Measurements from ENCODE around the gene BPI.
"Not testable (repeated sequence)": the region's sequence is repeated elsewhere in the genome, so short reads cannot be mapped to it uniquely, and the experiment has no call there.

BPI gene

DNA sequence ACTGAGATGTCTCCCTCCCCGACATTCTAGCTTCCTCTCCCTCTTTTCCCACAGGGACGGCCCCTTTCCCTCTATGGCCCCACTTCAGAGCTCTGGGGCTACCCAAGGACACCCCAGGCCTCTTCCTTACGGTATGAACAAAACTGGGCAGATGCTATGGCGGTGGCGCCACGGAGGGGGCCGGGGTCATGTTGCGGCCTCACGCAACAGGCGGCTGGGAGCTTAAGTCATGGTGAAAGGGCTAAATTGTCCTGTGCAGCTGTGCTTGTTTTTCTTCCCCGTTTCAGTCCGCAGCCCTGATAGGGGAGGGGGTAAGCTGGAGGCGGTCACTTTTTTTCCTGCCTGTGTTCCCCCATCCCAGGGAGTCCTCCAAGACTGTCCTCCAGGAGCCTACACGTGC lies 25.8 kb upstream of the BPI start:
- no peak for DNase-seq (ENCODE audit: low read depth)

DNA sequence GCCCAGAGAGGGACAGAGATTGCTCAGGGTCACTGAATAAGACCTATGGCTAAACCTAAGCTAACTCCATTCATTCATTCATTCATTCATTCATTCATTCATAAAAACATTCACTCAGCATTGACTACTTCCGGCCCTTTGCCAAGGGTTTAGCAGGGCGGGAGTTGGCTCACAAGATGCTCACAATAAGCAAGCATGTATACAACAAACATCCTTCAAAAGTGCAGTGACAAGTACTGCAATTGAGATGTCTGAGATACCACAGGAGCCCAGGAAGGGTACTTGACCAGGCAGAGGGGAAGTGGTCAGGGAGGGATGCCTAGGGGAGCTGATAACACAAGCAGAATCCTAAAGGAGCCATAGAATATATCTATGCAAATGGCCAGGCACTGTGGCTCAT lies 25.2 kb upstream of the BPI start:
- DNase-seq (ENCODE audit: low read depth): no peak

DNA sequence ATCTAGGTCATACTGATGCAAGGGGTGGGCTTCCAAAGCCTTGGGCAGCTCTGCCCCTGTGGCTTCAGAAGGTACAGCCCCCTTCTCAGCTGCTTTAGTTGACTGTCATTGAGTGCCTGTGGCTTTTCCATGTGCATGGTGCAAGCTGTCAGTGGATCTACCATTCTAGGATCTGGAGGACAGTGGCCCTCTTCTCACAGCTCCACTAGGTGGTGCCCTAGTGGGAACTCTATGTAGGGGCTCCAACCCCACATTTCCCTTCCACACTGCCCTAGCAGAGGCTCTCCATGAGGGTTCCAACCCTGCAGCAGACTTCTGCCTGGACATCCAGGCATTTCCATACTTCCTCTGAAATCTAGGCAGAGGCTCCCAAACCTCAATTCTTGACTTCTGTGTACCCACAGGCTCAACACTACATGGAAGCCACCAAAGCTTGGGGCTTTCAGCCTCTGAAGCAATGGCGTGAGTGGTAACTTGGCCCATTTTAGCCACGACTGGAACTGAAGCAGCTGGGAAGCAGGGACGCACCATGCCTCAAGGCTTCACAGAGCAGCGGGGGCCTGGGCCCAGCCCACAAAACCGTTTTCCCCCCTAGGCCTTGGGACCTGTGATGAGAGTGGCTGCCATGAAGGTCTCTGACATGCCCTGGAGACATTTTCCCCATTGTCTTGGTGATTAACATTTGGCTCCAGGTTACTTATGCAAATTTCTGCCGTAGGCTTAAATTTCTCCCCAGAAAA lies 22.6 kb upstream of the BPI start:
- DNase-seq (ENCODE audit: low read depth): not testable (repeated sequence)

DNA sequence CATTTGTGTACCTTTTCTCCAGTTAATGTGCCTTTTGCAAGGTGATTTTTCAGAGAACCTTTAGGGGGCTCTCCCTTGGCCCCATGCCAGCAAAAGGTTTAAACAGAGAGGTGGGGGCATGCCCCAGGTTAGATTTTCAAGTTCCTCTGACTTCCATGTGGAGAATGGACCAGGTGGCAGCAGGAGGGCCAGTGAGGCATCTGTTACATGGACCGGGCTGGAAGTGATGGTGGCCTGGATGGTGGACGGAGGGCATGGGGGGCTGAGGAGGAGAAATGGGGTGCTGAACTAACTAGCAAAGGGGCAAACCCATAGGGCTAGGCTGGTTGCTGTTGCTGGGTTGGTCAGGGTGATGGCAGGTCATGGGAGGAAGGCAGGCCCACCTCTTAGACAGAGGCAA lies 20.7 kb upstream of the BPI start:
- DNase-seq (ENCODE audit: low read depth): no peak

DNA sequence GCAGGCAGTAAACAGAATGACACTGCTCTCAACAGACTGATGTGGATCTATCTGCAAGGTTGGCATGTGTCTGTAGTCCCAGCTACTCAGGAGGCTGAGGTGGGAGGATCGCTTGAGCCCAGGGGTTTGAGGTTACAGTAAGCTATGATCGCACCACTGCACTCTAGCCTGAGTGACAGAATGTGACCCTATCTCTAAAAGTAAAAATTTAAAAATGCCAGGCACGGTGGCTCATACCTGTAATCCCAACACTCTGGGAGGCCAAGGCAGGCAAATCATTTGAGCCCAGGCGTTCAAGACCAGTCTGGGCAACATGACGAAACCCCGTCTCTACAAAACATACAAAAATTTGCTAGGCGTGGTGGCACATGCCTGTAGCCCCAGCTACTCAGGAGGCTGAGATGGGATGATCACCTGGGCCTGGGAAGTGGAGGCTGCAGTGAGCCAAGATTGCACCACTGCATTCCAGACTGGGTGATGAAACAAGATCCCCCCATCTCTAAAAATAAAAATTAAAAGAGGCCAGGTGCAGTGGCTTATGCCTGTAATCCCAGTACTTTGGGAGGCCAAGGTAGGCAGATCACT lies 19.8 kb upstream of the BPI start:
- DNase-seq (ENCODE audit: low read depth): not testable (repeated sequence)

DNA sequence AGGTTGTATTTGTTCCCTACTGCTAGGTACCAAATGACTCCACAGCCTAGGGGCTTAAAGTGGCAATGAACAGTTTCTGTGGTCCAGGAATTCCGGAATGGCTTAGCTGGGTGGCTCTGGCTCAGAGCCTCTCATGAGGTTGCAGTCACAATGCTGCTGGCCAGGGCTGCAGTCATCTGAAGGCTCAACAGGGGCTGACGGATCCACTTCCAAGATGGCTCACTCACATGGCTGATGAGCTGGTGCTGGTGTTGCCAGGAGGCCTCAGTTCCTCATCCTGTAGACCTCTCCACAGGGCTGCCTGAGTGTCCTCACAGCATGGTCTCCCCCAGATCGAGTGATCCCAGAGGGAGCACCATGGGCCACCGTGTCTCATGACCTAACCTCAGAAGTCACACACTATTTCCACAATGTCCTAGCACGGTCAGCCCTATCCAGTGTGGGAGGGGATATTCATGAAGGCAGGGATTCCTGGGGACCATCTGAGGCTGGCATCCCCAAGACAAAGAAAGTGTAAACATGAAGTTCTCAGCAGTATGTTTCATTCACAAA lies 19.0 kb upstream of the BPI start:
- no peak for DNase-seq (ENCODE audit: low read depth)

DNA sequence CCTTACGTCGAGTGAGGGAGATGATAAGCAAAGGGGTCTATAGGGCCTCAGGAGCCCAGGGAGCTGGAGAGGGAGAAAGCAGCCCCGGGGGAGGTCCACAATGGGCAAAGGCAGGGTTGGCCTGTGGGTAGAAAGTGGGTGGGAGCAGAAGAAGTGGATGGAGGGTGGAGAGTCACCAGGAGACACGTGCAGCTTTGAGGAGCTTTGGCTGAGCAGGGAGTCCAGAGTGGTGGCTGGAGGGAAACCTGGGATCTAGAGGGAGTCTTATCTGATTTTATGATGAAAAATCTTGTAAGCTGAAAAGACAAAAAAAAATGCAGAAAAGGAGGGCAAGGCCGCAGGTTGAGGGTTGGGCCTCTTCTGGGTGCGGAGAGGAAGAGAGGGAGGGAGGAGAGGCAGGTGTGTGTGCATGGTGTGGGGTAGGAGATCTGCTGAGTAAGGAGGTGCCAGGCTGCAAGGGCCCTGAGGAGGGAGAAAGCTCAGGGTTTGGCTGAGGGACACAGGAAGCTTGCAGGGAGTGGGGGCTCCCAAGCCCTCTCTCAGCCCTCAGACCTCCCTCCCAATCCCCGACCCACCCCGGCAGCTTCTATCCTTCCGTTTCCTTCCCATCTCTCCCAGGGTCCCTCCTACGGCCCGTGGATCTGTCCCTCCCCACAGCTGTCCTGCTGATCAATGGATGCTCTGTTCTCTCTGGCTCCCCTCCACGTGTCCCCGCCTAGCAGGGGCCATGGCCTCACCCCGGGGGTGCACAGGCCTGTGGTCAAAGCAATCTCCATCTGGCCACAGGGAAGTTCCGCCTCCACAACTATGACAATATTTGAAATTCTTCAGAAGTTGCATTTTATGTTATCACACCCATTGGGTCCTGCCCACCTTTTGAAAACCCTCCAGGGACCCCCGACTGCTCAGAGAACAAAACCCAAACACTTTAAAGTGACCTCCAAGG lies 17.1 kb upstream of the BPI start:
- no peak for DNase-seq (ENCODE audit: low read depth)

DNA sequence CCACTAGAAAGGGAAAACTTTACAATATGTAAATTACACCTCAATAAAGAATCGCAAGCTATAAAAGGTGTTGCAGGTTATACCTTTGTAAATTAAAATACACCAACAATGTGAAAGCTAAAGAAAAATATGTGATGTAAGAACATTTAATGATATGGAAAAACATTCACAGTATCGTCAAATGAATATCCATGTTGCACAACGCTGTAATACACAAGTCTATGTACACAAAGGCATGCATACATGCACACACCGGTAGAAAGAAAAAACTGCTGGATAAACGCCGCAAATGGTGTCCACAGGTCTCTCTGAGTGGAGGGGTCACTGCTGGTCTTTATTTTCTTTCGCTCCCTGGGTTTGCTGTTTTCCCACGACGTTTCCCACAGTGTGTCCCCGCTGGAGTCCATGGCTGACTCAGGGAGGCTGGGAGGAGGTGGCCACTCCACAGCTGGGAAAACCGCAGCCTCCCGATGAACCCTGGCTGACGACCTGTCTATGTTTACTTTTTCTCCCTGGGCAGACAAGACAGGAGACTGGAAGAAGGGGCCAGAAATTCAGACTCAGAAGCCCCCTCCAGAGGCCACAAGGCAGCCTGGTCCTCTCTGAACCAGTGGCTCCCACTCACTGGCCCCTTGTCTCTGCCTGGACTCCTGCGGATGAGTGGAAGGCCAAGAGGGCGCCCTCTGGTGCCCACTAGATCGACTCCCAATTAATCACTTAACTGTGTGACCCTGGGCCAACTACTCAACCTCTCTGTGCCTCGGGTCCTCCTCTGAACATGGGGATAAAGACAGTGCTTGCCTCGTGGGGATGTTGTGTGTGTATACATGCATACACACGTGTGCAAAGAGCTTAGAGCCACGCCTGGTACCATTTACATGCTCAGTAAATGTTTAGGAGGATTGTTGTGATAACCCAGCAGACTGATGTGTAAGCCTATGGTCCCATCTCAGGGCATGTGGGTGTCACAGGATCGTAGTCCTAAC lies 12.8 kb upstream of the BPI start:
- DNase-seq (ENCODE audit: low read depth): peak; percentile 72

DNA sequence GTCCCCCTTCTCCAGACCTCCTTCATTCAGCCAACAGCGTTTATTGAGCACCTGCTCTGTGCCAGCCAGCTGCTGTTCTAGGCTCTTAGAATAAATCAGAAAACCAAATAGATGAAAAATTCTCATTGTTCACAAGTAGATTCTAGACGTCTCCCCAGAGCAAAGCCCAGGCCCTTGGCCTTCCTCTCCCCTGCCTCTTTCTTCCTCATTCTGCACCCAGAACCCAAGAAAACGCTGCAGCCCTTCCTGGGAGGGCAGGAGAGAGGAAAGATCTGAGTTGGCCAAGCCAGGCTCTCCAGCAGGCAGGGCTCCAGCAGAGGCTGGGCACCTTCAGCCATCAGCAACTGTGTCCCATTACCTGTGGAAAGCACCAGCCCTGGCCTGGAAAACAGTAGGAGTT lies 12.0 kb upstream of the BPI start:
- no peak for DNase-seq (ENCODE audit: low read depth)

DNA sequence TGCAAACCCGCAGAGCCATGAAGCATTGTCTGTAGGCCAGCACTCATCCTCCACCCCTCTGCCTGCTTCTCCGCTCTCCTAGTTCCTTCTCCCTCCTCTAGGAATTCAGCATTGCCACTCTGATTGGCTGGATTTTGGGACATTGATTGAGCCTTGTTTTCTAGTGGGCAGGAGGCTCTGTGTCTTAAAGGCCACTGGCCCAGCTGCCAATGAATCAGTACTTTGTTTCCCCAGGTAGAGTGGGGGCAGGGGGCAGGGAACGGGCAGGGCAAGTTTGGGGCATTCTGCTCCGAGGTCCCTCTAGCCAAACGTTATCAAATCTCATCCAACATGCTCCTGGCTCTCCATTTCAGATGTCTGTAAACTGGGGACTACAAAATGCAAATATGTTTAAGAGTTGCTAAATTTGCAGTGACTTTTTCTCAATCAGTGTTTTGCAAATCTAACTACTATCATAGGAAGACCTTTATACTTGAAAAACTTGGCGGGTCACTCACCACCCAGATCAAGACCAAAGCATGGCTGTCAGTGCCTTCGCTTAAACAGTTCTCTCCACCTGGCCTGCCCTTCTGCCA lies 10.4 kb upstream of the BPI start:
- DNase-seq (ENCODE audit: low read depth): no peak

DNA sequence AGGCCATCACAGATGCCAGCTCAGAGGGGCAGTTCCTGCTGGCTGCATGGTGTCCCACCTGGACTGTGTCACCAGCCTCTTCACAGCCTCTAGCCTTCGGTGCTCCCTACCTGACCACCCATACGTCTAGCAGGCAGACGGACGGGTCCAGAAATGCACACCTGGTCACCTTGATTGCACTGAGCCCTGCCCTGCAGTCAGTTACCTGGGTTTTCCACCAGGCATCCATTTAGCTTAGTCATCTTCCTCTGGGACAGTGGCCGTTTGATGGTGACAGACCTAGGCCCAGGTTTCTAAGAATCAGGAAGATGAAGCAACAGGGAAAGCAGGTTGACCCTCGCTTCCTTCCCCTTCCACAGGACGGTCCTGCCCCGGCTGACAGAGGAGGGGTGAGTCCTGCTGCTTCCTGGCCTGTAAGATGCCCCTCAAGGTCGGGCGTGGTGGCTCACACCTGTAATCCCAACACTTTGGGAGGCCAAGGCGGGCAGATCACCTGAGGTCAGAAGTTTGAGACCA lies 9.8 kb upstream of the BPI start:
- no peak for DNase-seq (ENCODE audit: low read depth)

DNA sequence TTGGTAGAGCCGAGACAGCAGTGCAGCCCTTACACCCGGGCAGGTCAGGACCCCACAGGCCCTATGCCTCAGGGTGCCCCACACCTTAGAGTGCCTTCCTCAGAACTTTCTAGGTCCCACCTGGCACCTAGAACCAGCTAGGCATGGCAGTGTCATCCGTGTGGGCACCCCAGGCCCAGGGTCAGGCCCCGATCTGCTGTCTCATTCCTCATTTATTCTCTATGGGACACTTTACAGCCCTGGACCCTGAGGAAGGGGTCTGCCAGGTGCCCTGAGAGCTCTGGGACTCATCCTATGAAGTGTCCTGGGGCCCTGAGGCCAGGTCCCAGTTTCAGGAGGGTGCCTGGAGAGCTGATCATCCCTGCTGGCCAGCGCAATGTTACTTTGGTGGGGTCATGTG lies 8.1 kb upstream of the BPI start:
- DNase-seq (ENCODE audit: low read depth): no peak

DNA sequence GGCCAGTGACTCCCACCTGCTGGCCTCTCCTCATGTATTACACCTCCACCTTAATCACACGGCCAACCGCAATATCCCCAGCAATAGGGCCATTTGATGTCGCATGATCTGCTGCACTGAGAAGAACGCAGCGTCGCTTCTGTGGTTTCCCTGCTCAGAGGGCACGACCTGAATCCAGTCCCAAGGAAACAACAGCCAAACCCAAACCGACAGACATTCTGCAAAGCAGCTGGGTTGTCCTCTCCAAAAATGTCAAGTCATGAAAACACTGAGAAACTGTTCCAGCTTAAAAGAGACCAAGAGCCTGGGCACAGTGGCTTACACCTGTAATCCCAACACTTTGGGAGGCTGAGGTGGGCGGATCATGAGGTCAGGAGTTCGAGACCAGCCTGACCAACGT lies 7.5 kb upstream of the BPI start:
- DNase-seq (ENCODE audit: low read depth): no peak

DNA sequence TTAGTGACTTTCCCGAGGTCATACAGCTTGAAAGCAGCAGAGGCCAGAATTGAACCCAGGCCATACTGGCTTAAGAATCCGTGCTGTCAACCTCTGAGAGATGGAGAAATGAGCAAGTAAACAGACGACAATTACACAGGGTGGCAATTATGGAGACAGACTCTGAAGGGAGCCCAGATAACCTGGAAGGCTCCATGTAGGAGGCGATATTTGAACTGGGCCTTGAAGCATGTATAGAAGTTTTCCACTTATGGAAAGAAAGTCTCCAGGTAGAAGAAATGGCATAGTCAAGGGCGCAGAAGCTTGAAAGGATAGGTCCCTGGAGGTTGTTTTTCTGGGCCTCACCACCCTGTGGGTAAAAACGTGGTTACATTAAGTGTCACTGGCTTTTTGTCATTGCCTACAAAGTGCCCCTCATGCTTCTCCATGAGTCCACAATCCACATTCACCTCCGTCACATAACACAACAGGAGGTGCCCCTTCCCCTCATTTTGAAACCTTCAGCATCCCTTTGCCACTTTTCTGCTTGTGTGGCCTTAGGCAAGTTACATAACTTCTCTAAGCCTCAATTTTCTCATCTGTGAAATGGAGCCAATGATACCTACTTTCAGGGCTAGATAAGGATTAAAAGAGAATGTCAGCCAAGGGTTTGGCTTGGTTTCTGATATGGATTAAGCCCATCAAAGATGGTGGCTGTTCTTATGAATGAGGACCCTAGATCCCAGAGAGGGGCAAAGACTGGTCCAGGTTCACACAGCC lies 5.9 kb upstream of the BPI start:
- no peak for DNase-seq (ENCODE audit: low read depth)

DNA sequence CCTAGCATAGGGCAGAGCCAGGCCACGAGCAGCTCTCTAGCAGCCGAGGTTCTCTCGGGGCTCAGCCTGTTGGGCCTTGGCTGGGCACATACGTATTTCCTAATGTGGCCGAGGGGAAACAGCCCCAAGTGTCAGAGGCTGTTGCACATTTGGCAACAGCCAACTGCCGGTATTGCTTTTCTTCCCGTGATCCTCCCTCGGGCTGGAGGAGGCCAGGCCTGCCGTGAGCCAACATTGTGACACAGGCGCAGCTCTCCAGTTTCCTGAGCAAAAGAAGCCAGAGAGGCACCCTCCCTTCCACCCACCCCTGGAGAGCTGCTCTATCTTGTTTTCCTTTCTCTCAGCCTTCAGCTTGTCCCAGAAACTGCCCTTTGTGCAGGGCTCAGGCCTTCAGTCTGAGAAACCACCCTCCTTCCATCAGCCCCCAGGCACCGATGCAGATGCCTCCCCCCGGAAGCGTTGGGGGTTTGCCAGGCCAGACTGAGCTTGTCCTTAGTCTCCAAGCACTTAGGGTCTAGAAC lies 5.1 kb upstream of the BPI start:
- peak; percentile 72 for DNase-seq (ENCODE audit: low read depth)

DNA sequence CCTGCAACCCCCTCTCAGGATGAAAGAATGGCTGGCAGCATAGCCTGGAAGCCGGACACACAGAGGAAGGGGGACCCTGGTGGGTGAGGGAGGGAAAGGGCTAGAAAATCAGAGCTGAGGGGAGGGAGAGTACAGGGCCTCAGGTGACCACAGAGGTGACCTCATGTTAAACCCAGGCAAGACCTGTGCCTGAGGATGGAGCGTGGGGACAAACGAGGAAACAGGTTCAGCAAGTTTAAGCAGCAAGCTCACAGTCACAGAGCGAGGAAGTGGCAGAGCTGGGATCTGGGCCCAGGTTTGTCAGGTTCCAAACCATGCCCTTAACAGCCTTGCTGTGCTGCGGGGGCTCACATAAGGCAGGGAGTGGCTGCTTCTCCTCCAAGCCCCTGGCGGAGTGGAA lies 4.0 kb upstream of the BPI start:
- no peak for DNase-seq (ENCODE audit: low read depth)

DNA sequence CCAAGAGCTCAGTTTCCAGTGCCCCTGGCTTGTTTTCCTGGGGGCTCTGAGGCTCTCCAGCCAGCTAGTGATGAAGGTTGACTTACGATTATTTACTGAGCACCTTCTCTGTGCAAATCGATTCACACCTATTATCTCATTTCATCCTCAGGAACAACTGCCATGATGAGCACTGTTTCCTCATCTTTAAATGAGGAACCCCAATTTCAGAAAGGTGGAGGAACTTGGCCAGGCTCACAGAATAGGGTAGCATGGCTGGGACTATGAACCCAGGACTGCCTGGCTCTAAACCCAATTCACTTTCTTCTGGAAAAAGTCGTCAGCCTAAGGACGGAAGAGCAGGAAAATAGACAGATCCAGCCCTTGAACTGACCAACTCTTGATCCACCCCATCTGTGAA lies 3.5 kb upstream of the BPI start:
- DNase-seq (ENCODE audit: low read depth): no peak

DNA sequence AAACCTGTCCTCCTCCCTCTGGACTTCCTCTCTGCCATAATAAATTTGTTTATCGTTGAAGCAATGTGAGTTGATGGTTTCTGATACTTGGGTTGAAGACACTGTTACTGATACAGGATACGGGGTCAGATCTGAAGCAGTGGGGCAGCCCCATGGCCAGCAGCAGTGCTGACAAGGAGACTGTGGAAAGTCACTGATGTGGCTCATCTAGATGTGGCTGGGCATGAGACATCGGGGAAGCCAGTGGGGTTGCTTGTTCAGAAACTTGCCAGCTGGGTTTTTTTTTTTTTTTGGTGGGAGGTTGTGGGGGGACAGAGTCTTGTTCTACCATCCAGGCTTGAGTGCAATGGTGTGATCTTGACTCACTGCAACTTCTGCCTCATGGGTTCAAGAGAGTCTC lies 2.6 kb upstream of the BPI start:
- DNase-seq (ENCODE audit: low read depth): no peak

DNA sequence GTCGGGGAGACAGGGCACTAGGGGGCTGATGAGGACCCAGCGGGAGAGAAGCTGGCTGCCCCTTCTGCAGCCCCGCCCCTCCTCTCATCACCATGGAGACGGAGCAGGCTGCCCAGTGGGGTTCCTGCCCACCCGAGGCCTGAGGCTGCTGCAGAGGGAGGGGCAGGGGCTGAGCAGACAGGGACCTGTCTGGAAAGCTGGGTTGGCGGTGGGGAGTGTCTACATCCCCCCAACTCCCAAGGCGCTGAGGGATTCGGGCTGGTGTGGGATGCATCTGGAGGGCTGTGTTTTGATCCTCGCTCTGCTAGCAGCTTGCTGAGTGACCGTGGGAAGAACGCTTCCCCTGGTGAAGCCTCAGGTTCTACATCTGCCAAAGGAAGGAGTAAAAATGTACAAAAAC lies 1.2 kb upstream of the BPI start:
- no peak for DNase-seq (ENCODE audit: low read depth)

Data from stromal cell of bone marrow (primary cell).